ENCODE measurements around the gene S100A12.
"Not testable (repeated sequence)": the region's sequence is repeated elsewhere in the genome, so short reads cannot be mapped to it uniquely, and the experiment has no call there.

The S100A12 gene

DNA sequence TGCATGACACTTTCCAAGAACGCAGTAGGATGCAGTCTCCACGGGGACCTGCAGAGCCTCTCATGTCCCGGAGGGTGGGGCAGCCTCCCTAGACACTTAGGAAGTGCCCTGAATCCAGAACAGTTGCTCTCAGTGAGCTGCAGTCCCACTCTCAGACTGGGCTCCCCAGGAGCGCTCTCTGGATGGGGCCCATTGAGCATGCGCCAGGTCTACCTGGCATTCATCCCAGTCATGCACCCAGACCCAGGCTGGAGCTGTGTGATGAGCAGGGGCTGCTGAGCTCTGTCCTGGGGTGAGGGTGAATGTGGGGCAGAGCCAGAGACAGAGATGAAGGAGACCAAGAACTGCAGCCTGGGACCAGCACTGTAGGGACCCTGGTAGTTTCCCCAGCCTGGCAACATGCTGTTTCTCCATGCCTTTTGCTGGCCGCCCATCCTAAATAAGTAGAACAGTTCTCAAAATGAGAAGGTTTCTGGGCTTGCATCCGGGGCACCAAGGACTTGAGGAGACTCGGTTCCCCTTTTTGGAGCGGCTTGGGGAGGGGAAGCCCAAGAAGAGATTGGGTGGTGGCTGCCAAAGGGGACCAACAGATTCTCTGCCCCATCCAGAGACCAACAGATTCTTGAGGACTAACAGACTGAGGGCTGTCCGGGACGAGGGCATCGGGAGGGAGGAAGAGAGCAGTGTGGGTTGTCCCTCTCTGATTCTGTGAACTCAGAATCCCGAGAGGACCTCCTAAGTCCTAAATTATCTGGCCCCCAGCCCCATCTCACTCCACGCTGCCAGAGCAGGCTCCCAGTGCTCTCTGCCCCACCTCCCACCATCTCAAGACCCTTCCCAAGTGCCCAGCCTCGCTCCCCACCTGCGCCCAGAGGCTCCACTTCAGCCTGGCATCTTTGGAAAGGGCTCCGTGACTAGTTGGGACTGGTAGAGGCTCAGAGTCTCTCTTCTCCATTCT lies 25.8 kb downstream of the S100A12 start:
- DNase-seq, result no peak

DNA sequence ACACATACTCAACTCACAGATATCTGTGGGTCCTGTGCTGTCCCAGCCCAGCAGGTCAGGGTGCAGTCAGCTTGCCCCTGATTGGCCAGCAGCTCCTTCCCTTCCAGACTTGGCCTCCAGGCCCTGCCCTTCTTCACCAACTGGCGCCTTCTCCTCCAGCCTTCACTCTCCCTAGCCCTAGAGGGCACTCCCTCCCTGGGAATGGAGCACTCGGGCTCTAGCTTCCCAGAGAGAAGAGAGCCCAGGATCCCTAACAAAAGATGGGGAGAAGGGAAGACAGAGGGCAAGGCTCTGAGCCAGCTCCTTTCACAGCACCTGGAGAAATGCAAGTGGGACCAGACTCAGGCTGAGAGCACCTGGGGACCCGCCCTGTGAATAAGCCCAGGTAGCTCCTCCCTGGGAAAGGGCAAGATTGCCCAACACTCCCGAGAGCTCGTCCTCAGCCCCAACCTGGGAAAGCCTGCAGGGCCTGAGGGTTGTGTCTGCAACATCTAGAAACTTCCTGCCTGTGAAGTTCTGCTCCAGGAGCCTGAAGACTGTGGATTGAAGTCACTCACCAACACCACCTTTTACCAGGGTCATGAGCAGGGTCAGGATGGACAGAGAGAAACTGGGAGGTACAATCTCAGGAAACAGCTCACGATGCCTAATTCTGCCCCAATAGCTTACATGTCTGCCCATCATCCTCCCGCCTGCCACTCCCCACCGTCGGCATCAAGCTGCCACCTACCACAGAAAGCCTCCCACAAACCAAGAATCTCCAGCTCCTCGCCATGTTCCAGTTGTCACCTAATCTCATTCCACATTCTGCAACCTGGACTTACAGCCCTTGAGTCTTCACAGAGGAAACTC lies 26.7 kb downstream of the S100A12 start, which contains the start of gene PGLYRP4:
Gene PGLYRP4, minus strand, starts transcription at position 331 of the 852 bp plus-strand sequence. CDS start 909 bp downstream, outside the sequence.
- DNase-seq, result no peak

DNA sequence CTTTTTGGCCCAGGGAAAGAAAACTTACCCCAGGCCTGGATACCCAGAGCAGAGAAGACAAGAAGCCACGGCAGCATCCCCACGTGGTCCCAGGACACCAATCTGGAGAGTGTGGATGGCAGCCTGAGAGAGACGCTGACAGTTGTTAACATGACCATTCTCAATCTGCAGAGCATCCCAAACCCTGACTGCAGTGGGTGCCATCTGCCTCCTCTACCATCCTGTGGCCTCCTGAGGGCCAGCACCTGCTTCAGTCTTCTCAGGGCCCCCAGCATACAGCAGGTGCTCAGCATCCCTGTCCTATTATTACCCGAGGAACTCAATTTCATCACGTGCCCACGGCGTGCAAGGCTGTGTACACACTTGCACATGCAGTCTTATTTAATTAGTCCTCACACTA lies 27.6 kb downstream of the S100A12 start:
- DNase-seq, result no peak

DNA sequence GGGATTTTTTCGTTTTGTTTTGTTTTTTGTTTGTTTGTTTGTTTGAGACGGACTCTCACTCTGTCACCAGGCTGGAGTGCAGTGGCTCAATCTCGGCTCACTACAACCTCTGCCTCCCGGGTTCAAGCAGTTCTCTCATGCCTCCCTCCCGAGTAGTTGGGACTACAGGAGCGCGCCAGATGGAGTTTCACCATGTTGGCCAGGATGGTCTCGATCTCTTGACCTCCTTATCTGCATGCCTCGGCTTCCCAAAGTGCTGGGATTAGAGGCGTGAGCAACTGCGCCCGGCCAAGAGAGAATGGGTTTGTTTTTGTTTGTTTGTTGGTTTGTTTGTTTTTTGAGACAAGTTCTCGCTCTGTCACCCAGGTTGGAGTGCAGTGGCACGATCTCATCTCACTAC lies 28.4 kb downstream of the S100A12 start:
- not testable (repeated sequence) for DNase-seq

DNA sequence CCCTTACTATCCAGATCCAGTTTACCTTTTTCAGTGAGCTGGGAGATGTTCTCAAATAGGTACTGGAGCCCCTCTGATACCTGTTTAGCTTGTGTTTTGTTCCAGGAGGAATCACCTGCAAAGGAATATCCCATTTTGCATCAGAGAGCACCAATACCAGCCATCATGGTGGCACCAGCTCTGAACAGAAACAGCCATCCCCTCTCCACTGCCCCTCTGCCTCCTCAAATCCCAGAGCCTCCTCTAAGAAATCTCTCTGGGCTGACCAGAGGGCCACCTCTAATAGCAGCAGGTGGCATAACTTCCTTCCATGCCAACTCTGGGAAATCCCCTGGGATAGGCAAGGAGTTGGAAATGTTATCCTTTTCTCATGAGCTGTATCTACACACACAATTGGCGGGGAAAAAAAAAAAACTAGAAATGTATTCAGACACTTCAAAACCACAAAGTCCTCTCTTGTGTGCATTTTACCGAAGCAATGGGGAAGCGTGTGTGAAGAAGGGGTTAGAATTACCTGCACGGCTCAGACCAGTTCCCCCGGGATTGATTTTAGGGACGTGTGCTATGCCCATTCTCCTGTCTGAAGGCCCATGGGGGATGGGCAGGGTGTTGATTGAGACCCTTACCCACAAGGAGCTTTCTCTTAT lies 29.2 kb downstream of the S100A12 start:
- no peak for DNase-seq

DNA sequence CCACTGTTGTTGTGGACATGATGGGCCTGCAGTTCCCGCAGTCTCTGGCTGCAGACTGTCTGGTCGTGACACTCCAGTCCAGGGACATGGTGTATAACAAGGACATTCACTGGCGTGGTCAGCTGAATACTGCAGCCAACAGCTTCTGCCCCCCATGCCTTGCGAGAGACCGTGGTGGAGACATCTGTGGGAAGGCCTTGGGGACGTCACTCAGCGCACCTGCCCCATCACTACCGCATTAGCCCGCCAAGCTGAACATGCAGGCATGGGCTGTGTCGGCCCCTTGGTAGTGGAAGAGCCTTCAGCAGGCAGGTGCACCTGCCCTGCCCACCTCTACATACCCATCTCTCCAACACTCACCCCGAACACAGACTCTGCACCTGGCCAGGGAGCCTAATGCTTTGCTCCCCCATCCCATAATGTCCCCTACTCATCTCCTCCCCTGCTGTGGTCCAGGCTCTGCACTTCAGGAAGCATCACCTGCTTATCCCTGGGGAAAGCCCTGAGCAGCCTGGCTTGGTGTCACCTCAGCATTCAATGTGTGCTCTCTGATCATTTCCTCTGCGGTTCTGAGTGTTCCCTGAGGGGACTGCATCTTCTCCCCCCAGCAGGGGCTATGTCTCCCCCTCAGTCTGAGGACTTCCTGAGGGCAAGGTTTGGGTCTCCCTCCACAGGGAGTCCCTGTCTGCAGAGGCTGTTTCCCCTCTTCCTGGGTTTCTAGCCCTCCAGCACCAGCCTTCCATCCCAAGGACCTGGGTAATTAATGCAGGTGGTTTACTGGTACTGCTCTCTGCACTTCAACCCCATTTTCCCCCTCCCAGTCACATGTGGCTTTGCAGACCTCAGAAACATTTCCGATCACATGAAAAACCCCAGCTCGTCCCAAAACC lies 30.0 kb downstream of the S100A12 start:
- DNase-seq, result no peak

DNA sequence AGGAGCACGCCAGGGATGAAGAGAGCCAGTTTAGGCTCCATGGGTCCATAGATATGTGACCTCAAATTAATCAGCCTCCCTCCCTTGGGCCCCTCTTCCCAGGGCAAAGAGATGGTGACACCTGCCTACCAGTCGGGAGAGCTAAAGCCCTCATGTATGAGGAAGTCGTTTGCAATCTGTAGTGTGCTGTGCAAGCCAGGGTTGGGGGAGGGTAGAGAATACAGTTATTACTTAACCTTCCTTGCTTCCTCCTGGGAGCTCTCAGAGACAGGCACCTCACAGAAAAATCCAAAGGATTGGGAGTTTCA lies 30.7 kb downstream of the S100A12 start:
- DNase-seq, result no peak

DNA sequence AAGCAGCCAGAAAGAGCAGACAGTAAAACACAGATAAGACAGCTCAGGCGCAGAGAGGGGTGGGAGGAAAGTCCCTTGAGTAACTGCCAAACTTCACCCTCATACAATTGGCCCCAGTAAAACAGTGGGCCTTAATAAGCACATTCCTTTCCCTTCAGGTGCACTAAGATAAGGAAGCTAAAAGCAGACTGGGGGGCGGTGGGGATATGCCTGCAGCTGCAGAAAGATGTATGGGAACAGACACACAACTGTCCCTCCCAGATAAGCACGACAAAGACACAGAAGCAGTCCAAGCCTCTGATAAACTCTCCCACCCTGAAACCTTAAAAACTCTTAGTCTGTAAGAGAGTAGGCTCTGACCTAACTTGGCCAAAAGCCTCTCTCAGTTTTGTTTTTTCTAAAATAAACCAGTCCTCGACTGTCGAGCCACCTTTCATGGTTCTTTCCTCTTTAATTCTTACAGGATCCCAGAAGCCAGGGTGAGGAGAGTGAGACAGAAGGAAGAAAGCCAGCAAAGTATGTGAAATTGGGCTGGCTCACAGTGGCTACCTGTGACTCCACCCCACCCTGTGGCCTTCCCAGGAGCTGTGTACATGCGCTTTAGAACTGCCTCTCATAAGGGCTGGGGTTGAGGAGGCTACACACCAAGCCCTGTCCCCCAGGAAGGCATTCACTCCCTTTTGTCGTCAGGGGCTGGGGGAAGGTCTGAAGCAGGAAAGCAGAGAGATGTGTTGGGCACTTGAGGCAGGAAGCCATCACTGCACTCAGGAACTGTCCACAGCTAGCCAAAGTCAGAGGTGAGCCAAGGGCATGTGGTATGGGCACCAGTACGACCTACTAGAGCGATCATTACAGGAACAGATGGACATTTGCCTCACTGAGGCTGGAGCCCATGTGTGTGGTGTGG lies 31.4 kb downstream of the S100A12 start:
- no peak for DNase-seq

DNA sequence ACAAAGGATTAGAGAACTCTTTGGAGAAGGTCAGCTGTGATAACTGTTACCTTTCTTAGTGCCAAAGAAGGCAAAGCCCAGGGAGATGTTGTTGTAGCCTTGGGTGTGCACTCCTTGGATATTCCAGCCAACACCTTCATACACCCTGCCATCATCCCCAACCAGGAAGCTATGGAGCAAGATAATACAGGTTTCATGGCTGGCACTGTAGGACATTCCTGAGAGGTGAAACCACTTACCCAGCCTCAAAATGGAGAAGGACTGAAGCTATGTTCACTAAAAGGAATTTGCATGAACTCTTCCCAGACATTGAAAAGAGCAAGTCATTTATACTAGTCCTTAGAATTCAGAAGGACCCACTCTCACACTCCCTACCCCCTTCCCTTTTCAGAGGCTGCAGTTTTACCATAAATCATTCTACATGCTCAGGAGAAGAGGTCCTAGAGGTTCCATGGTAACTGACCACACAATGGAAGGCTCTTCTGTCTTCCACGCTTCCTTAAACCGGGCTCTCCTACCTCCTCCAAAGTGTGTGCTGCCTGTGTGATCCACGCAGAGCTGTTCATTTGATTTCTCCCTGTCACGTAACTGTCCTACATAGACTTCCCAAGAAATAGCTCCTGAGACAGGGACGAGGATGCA lies 32.3 kb downstream of the S100A12 start:
- DNase-seq, result no peak

DNA sequence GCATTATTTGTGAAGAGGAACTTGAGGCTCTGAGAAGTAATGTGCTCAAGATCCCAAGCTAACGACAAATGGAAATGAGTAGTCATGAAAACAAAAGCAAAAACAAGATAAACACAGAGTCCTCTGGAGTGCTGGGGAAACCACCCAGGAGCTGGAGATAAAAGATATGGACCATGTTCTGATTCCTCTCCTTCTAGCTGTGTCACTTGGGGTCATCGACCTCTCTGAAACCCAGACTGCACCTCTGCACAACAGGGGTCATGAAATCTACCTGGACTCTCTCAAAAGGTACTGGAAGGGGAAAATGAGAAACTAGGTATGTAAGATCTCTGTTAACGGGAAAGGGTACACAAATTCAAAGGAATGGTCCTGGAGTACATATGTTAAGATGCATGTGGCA lies 33.2 kb downstream of the S100A12 start:
- no peak for DNase-seq

DNA sequence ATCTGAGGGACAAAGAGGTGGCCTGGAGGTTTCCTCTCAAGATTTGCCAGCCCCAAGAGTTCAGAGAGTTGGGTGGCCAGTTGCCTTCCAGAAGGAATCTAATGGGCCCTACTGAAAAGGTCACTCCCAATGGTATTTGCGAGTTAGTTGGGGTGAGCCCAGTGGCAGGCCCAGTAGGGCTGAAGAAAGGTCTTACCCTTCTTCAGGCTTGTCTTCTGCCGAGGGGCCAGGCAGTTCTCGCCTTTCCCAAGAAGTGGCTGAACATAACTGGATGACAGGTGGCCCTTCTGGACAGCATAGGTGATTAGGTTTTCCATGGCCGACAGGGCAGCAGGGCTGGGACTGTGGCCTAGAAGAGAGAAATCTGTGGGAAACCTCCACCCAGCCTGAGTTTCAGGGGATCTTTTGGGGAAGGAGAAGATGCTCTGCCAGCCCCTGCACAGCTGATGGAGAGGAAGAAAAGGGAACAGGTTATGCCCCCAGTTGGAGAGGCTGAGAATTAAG lies 33.9 kb downstream of the S100A12 start:
- no peak for DNase-seq

DNA sequence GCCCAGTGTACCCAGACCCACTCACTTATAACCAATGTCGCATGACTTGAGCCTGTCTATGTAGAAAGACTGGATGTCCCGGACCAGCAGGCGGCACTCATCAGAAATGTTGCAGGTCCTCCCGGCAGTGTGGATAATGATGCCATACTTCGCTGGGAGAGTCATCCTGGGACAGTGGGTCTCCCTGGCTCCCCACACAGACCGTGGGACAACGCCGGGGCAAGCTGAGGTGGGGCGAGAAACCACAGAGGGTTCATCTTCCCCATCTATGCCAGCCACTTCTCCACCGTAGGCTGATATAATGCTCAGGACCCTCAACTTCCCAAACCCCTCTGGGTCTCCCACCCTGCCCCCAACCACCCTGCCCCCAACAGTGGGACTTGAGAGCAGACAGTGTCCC lies 35.1 kb downstream of the S100A12 start:
- DNase-seq, result no peak

DNA sequence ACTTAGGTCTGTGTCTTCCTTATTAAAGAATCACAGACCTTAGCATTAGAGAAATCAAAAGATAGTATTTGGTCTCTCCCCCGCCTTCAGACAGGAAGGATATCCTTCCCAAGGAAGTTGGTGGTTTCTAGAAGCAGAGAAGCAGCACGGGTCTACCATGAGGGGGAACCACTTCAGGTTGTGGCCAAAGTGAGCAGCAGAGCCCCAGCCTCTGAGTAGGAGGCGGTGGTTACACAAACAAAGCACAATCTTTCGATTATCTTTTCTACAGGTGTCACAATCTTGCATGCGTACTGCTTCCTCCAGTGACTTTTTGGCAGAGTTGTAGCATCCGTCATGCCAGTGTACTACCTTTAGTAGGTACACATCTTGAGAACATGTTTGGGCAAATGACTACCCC lies 35.6 kb downstream of the S100A12 start:
- DNase-seq, result no peak

DNA sequence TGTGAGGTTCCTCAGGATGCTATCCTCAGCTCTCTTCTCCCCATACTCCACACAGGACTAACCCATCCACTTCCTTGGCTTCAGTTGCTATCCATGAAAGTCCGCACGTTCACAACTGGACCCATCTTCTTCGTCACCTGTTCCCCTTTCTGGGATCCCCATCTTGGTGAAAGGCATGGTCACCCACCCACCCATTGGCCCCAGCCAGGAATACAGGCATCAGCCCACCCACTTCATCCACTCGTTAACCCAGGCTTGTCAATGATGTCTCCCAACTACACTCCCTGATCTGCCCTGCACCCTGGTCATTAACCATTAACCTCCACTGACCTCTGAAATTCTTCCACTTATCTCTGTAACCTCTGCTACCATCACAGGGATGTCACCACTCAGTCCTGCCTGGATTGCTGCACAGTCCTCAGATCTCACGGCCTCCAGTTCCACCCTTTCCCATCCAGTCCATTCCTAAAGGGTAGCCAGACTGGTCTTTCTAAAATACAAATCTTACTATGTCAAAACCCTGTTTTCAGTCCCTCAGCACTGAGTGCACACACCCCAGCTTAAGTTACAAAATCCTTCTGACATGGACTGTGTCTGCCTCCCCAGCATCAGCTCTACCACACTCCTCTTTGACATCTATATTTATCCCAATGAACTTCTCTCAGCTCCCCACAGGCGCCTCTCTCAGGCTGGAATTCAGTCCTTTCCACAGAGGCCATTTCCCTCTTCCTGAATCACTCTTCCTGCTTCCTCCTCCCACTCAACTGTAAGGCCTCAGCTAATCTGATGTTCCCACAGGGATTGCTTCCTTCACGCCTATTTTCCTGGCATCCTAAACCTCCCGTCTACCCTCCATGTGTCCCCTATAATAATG lies 37.2 kb downstream of the S100A12 start:
- no peak for DNase-seq

DNA sequence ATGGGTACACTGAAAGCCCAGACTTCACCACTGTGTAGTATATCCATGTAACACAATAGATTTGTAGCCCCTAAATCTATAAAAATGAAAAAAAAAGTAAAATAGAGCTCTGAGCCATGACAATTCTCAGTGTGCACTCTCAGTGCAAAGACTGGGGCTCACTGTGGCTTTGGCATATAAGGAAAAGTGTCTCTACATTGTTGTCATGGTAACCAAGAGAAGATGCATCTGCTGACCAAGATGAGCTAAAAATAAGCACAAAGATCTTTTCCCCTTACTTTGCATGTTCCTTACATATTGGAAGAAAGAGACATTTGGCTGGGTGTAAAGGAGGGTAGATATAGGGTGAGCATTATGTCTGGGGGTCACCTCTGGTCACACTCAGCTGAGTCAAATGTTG lies 38.8 kb downstream of the S100A12 start:
- no peak for DNase-seq

DNA sequence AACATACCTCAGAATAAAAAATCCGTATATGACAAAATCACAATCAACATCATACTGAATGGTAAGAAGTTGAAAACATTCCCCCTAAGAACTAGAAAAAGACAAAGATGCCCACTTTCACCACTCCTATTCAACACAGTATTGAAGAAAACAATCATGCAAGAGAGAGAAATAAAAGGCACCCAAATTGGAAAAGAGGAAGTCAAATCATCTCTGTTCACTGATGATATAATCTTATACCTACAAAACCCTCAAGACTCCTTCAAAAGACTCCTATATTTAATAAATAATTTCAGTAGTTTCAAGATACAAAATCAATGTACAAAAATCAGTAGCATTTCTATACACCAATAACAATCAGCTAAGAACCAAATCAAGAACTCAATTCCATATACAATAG lies 41.5 kb downstream of the S100A12 start:
- no peak for DNase-seq

DNA sequence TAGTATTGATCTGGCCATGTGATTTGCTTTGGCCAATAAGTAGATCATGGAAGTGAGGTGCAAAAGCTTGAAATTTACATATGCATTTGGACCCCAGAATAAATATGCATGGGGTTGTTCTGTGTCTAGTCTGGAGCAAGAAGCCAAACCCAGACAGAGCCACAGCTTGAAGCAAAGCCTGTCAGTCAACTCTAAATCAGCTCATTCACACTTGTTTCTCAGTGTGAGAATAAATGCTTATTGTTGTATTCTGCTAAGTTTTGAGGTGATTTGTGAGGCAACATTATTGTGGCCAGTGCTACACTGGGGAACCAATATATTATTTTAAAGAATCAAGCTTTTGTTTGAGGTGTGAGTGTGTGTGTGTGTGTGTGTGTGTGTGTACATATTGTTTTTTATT lies 50.5 kb downstream of the S100A12 start:
- no peak for DNase-seq
